GM23248 (cell line): ENCODE measurements around the gene SLC44A3.

Source experiments
- EZH2 ChIP-seq: fragments of 200-600 bp; sonication (generic); IDR thresholded peaks from 2 replicates; pipeline ENCODE4 v1.6.1; 2018; ENCODE audit warnings: antibody characterized with exemption, mild to moderate bottlenecking; ENCODE audit not compliant: insufficient read depth, poor library complexity, severe bottlenecking
- EZH2phosphoT487 ChIP-seq: fragments of 200-600 bp; sonication (generic); IDR thresholded peaks from 2 replicates; pipeline ENCODE4 v1.6.1; 2018; ENCODE audit warnings: antibody characterized with exemption, moderate library complexity, mild to moderate bottlenecking, low read depth; ENCODE audit not compliant: insufficient read depth

DNA sequence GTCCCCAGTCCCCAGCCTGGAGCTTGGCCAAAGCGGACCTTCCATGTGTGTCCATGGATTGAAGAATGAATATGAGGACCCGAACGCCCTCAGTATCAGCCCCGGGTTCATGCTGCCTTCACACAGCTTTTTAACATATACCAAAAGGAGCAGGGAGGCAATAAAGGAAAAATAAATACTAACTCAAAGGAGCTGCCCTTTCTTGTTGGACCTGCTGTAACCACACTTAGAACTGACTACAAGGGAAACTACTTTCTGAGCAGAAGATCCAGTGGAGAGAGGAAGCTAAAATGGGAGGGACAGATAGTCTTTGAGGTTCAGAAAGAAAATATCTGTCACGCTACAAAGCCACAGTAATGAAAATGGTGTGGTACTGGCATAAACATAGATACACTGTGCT is 58.2 kb downstream of the SLC44A3 start:
- no peak for TF ChIP-seq EZH2phosphoT487
- no peak for TF ChIP-seq EZH2
